Stimulated activated naive CD4-positive, alpha-beta T cell treated with Interleukin-2 at 50 U/mL for 16 hours (primary cell): ENCODE results near the gene MTMR12.
"Not testable (repeated sequence)": the region's sequence is repeated elsewhere in the genome, so short reads cannot be mapped to it uniquely, and the experiment has no call there.

Experiments used
- DNase-seq: peaks from one replicate; lab custom pipeline; 2025; lab: John Stamatoyannopoulos, UW

Gene MTMR12

DNA sequence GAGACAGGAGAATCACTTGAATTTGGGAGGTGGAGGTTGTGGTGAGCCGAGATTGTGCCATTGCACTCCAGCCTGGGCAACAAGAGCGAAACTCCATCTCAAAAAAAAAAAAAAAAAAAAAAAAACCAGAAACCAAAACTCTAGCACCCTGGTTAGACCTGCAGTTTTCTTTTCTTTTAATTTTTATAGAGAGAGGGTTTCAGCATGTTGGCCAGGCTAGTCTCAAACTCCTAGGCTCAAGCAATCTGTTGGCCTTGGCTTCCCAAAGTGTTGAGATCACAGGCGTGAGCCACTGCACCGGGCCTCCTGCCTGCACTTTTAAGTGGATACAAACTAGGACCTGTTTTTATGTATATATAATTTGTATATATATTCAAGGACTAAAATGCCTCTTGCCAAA lies 12.9 kb upstream of the MTMR12 start:
- DNase-seq = no peak

GRCh38 chr5:32325062-32325461 lies 12.3 kb upstream of the MTMR12 start:
- no peak for DNase-seq

DNA sequence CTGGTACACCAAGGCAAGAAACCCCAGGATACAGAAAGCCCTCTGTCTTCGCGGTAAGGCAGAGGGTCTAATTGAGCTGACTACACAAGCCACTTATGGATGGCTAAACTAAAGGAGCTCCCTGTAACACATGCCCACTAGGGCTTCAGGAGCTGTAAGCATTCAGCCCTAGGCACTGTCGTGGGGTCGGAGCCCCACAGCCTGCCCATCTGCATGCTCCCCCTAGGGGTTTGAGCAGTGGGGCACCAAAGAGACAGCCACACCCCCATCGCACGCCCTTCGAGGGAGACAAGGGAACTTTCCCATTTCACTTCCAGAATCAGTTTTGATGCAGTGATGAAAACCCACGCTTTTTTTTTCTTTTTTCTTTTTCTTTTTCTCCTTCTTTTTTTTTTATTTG lies 11.0 kb upstream of the MTMR12 start:
- no peak for DNase-seq

DNA sequence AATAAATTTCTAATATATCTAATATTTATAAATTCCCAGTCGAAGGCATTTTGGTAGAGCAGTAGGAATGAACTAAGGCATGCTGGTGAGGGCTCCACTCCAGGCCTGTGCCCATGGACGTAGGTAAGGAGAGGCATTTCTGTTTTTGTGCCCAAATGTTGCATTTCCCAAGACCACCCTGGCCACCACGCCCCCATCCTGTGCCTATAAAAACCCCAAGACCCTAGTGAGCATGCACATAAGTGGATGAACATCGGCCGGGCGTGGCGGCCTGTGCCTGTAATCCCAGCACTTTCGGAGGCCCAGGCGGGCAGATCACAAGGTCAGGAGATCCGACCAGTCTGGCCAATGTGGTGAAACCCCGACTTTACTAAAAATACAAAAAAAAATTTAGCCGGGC lies 10.1 kb upstream of the MTMR12 start:
- DNase-seq = no peak

DNA sequence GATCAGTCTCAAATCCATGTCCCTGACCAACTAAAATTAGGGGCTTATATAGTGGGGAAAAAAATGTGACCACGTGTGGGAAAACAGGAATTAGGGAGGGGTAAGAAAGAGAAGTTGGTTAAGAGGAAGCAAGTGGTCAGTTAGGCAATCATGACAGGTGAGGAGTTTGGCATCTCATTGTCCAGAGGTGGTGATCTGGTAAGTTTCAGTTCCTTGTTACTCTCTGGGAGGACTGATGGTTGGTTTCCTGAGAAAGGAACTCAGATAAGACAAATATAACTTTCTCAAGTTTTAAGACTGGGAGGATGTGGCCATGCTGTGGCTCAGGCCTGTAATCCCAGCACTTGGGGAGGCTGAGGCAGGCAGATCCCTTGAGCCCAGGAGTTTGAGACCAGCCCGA lies 9.0 kb upstream of the MTMR12 start:
- DNase-seq = not testable (repeated sequence)

DNA sequence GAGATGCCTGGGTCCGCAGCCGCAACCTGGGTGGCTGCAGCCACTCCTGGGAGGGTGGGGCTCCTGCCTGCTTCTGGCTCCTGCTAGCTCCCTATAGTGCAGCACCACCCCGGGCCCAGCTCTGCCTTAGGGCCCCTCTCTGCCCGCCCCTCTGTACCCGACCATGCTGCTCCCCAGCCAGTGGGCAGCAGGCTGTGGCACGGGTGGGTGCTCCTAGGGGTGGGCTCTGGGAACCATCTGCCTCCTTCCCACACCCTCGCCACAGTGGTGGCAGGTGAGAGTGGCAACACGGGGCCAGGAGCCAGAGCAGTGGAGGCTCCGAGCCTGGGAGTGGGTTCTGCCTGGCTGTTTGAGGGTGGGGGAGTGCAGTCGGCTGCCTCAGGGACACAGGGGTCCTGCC lies 7.8 kb upstream of the MTMR12 start:
- DNase-seq = no peak

DNA sequence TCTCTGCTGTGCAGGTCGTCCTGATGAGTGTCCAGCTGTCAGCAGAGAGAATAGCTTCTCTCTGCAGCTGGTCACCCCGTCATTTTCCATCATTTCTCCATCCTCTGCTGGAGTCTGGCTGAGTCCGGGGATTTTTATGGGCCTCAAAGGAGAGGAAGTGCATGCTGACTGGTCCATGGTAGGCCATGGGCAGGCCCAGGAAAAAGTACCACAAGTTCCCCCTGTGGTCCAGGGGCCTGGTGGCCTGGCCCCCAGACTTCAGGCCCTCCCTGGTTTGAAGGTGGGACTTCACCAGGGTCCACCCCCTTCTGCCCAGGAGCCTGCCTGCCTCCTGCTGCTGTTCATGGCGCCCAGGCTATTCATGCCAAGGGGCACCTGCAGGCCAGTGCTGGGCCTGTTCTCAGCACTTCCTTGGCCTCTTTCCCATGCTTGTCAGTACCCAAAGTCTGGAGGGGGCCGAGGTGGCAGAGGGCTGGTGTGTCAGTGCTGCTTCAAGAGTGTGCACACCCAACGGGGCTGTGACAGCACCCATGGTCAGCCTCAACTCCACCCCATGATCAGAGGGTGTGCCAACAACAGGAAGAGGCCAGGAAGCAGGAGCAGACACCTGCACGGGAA lies 7.3 kb upstream of the MTMR12 start:
- DNase-seq = no peak

DNA sequence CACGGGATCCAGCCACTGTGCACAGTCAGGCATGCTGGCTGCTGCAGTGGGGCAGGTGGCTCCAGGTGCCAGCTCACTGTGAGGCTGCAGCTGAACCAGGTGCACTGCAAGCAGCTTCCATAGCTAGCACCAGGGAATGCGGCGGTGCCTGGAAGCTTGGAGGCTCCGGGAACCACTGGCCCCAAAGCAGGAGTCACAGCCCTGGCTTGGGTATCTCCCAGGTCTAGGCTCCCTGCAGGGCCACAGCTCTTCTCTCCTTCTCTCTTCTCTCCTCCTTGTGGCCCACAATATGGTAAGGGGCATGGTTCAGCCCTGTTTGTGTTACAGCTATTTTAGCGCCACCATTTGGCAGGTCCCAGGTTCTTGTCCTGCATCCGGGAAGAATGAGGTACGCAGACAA lies 6.7 kb upstream of the MTMR12 start:
- DNase-seq = no peak

DNA sequence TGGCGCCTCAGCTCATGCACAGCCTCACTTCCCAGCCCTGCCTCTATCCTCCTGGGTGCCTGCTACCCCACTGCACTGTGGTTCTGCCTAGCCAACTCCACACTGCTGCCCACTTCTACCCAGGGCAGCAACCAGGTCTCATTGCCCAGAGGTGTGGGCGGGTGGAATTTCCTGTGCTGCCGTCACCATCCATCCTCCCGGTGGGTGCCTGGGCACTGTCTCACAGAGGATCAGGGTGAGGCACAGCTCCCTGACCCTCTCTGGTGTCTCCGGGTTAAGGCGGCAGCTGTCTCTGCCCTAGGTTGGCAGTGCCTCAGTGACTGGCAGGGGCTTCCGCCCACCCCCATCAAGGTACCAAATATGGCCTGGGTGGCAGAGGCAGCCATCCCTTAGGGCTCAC lies 4.3 kb upstream of the MTMR12 start:
- no peak for DNase-seq

DNA sequence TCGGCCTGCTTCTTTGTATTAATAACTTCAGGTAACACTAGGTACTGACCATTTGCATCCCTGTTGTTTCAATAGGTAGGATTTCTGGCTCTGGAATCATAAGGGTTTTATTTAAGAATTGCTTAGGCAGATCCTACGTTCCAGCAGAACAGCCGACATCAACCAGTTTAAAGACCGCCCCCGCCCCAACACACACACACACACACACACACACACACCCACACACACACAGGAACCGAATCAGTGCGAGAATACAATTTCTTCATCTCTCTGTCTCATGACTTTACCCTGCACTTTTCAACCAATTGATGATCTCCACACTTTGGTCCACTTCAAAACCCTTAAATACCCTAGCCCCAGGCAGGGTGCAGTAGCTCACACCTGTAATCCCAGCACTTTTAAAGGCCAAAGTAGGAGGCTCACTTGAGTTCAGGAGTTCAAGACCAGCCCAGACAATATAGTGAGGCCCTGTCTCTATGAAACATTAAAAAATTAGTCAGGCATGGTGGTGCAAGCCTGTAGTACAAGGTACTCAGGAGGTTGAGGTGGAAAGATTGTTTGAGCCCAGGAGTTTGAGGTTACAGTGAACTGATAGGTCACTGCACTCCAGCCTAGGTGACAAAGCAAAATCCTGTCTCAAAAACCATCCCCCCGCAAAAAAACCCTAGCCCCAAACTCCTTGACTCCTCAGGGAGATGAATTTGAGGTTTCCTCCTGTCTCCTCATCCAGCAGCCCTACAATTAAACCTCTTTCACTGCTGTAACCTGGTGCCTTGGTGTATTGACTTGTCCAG lies 2.7 kb upstream of the MTMR12 start:
- DNase-seq = no peak

DNA sequence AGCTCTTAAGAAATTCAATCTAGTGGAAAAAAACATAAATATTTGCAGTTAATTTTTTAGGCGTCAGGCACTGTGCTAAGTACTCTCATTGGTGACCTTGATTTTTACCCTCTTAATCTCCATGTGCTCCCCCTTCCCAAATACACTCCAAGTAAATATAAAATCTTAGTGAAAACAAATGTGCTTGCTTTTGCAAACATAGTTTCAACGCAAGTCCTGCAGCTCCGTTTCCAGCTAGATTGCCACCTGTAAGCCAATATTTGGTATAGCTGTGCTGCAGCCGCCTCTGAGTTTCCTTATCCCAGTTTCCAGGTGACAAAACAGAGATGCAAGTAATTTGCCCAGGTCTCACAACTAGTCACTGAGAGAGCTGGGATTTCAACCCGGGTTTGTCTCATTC lies 1.9 kb upstream of the MTMR12 start:
- DNase-seq = no peak

DNA sequence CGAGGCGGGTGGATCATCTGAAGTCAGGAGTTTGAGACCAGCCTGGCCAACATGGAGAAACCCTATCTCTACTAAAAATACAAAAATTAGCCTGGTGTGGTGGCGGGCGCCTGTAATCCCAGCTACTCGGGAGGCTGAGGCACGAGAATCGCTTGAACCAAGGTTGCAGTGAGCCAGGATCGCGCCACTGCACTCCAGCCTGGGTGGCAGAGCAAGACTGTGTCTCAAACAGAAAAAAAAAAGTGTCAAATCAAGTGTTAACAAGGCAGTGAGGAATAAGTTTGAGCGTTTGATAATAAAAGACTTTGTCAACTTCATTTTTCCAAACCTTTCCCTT lies 1.4 kb upstream of the MTMR12 start:
- not testable (repeated sequence) for DNase-seq

GRCh38 chr5:32312197-32312594 lies 543 bp downstream of the MTMR12 start:
- peak; percentile 48 for DNase-seq

DNA sequence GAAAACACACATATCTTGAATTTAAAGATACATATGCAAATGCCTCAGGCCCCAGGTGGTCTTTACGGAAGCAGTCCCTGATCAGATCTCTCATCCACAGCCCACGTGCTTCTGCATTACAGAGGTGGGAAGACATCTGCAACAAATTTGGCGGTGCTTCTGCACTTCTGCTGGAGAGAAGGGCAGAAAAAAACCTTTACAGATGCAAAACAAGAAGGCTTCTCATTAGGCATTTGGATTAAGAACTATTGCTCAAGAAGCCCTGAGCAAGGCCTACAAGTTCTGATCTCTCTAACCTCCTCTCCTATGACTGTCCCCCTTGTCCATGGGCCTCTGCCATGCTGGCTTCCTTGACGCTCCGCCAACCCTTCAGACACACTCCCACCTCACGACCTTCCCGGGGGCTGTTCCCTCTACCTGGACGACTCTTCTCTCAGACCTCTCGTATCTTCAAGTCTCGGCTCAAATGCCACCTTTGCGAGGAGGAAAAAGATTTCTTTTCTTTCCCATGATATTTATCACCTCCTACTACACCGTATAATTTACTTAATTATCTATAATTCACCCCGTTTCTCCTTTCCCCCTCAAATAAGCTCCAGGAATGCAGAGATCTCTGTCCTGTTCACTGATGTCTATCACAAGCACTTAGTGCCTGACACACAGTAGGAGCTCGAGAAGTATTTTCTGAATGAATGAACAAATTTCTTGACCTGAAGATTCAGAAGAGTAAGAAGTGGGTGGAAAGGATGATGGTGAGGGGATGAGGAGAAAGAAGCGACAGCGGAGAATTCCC lies 1.1 kb downstream of the MTMR12 start:
- no peak for DNase-seq

GRCh38 chr5:32309761-32310160 lies 3.0 kb downstream of the MTMR12 start:
- no peak for DNase-seq

GRCh38 chr5:32308946-32309345 lies 3.8 kb downstream of the MTMR12 start:
- no peak for DNase-seq

GRCh38 chr5:32307769-32308194 lies 5.0 kb downstream of the MTMR12 start:
- no peak for DNase-seq

- DNase-seq = no peak
These were observed 8.1 kb downstream of the MTMR12 start for GRCh38 chr5:32304622-32305021.

GRCh38 chr5:32303755-32304120 lies 9.0 kb downstream of the MTMR12 start:
- DNase-seq = no peak

- no peak for DNase-seq
These were observed 9.6 kb downstream of the MTMR12 start for GRCh38 chr5:32302835-32303754.

DNA sequence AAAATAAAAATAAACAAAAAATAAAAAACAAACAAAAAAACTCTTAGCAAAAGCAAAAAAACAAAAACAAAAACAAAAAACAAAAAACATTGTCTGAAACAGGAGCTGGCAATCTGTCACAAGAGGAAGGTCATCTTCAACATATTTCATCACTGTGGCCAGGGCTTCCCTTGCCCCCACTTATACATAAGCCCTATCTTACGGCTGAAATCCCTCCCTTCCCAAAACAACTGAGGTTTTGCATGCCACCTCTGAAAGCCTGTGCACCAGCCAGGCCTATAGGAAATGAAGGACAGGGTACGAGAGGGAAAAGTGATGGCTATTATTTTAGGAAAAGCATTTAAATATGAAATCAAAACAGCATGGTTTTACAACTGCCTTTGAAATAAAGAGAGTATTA lies 10.8 kb downstream of the MTMR12 start:
- DNase-seq = no peak

- DNase-seq = no peak
These were observed 13.6 kb downstream of the MTMR12 start for GRCh38 chr5:32299059-32299677.
